ENCODE measurements around the gene ZNF30. TPM values are rescaled to one million over a fixed set of nuclear protein-coding genes. Genes with fewer than 3 reads are reported as not detected.

ZNF30 gene
- total and polyA plus RNA-seq, 2 of the 4 experiments (the other 2 are of a cell fraction) = 1.3 to 2.9 TPM

GRCh38 chr19:34962687-34963572 lies 36.2 kb downstream of the ZNF30 start:
- Histone ChIP-seq H3K4me2 (ENCODE audit: low read depth, low read length) (peak overlapping the region; percentile 90), H4K20me1 (ENCODE audit: insufficient read depth, low read length) (peaks cover 26% of the 10 kb centered on the region), H2AK9ac (replicated peaks; ENCODE audit: low read depth, low read length, poor library complexity) (peak overlapping the region; percentile 91), H3K4me3 (ENCODE audit: insufficient read depth, low read depth, low read length) (peak overlapping the region; percentile 75), H3K36me3 (ENCODE audit: control insufficient read depth, insufficient read depth, low read length) (peaks cover 22% of the 10 kb centered on the region), H2BK120ac (ENCODE audit: low read depth, low read length) (no peak overlapping the region; the same call in 1 of the 2 replicates), H2BK15ac (ENCODE audit: low read depth, low read length) (no peak overlapping the region), H3K27me3 (ENCODE audit: control insufficient read depth, insufficient read depth, low read length) (no peaks in the 10 kb centered on the region), H3K18ac (ENCODE audit: low read depth, low read length) (no peak overlapping the region), H3K27ac (ENCODE audit: insufficient read depth, low read length) (peak overlapping the region; percentile 6; the same call in 1 of the 2 replicates), H4K5ac (ENCODE audit: low read depth, low read length) (no peak overlapping the region), H4K91ac (ENCODE audit: insufficient read depth, low read depth, low read length) (no peak overlapping the region; the same call in 1 of the 2 replicates), H2AFZ (replicated peaks; ENCODE audit: low read length, poor library complexity) (peak overlapping the region; percentile 90), H3K9me3 (ENCODE audit: control insufficient read depth, insufficient read depth, low read length) (peaks cover 31% of the 10 kb centered on the region), H2BK5ac (ENCODE audit: low read depth, low read length, poor library complexity, severe bottlenecking) (no peak overlapping the region), H3K14ac (replicated peaks; ENCODE audit: low read depth, low read length) (peak overlapping the region; percentile 81), H3K4ac (ENCODE audit: low read depth, low read length) (peak overlapping the region; percentile 52), H3K79me1 (ENCODE audit: low read depth in 1 of 2, low read length in 2 of 2) (peaks cover 30 to 47% of the 10 kb centered on the region in 2 experiments), H2BK20ac (ENCODE audit: low read depth, low read length) (no peak overlapping the region), H3K9ac (ENCODE audit: low read depth, low read length) (peak overlapping the region; percentile 54), H3K23ac (ENCODE audit: low read depth, low read length) (peak overlapping the region; percentile 52; the same call in 1 of the 2 replicates), H3K56ac (ENCODE audit: extremely low read depth, insufficient read depth, low read length) (peak overlapping the region; percentile 3; the same call in 1 of the 2 replicates), H4K8ac (ENCODE audit: low read depth in 2 of 2, low read length in 2 of 2) (peak overlapping the region; percentile 75 to 80; a peak in 2 of 4 replicates), H3K9me1 (ENCODE audit: insufficient read depth, low read length) (peaks cover 20% of the 10 kb centered on the region), H3K4me1 (ENCODE audit: control insufficient read depth, insufficient read depth, low read length) (peaks cover 3% of the 10 kb centered on the region), H2AK5ac (ENCODE audit: low read depth, low read length) (peak overlapping the region; percentile 11)
- WGBS, 2 experiments (ENCODE audit: extremely low coverage in 2 of 2, insufficient read length in 1 of 2) = 43% methylated on average over 9 of the region's 14 CpGs; no CpG with 5 or more reads in 1 of the 2 experiments
- ATAC-seq (ENCODE audit: low read depth) (peak; percentile 15; the same call in 1 of the 2 replicates), DNase-seq (peak; percentile 5)
- POLR2A ChIA-PET (ENCODE audit: unreplicated experiment) = no interaction called here
- dilution Hi-C loops (cut with HindIII; ENCODE audit: low sequenced_read_pairs, unreplicated experiment) = no loop called here
- intact Hi-C loops (cut with micrococcal nuclease) = no loop called here
- no TSS peak for BruUV-seq (replicated peaks)
- in situ Hi-C loops (cut with MboI; ENCODE audit: low sequenced_read_pairs) = no loop called here
- CTCF ChIA-PET = interaction anchor here (0.6 kb wide), 1 partner anchor 23 kb away, joined by 5 read pairs; no protein-coding TSS in a partner anchor
- TF ChIP-seq CTCF (conservative IDR thresholded peaks at IDR 0.05; ENCODE audit: low read depth, low read length) (no peak), ELK1 (IDR thresholded peaks at IDR 0.05; ENCODE audit: borderline replicate concordance, low read depth, low read length) (no peak), RAD21 (IDR thresholded peaks at IDR 0.05; ENCODE audit: low read length) (no peak), MXI1 (IDR thresholded peaks at IDR 0.05; ENCODE audit: borderline replicate concordance, low read depth, low read length) (no peak), RFX5 (IDR thresholded peaks at IDR 0.05; ENCODE audit: low read depth, low read length) (no peak), CHD1 (IDR thresholded peaks at IDR 0.05; ENCODE audit: low read depth, low read length) (no peak), FOS (IDR thresholded peaks at IDR 0.05; ENCODE audit: low read depth, low read length) (no peak), SMC3 (IDR thresholded peaks at IDR 0.05; ENCODE audit: low read depth, low read length) (no peak), RCOR1 (IDR thresholded peaks at IDR 0.05; ENCODE audit: insufficient replicate concordance, low read length) (no peak), BHLHE40 (IDR thresholded peaks at IDR 0.05; ENCODE audit: low read depth, low read length) (no peak), NFE2L2 (IDR thresholded peaks at IDR 0.05; ENCODE audit: low read depth, low read length) (no peak), POLR2A (IDR thresholded peaks at IDR 0.05; ENCODE audit: low read depth, low read length) (no peak), CEBPB (IDR thresholded peaks at IDR 0.05; ENCODE audit: low read depth, low read length) (no peak)
- TF ChIP-seq, protein P1, sequence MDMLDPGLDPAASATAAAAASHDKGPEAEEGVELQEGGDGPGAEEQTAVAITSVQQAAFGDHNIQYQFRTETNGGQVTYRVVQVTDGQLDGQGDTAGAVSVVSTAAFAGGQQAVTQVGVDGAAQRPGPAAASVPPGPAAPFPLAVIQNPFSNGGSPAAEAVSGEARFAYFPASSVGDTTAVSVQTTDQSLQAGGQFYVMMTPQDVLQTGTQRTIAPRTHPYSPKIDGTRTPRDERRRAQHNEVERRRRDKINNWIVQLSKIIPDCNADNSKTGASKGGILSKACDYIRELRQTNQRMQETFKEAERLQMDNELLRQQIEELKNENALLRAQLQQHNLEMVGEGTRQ (IDR thresholded peaks at IDR 0.05; ENCODE audit: low read depth, low read length) = no peak
